Subcutaneous abdominal adipose tissue (tissue), 5 donors: Measurements from ENCODE around the gene SCFD2.
A peak's percentile ranks its signal among the peaks of the same experiment; 100 is the strongest.
"Not testable (repeated sequence)": the region's sequence is repeated elsewhere in the genome, so short reads cannot be mapped to it uniquely, and the experiment has no call there.

Experiments
- H3K27ac ChIP-seq: one replicate; pipeline ENCODE4 v1.7.0; 2013; ENCODE audit warnings: low read depth, mild to moderate bottlenecking, inconsistent platforms, low read length, moderate library complexity
- H3K27me3 ChIP-seq, 5 donors: one replicate each; pipeline ENCODE4 v1.7.0; 2013; ENCODE audit warnings: low read length in 5 of 5, inconsistent platforms in 1 of 5; ENCODE audit not compliant: control insufficient read depth in 5 of 5, insufficient read depth in 4 of 5
- H3K36me3 ChIP-seq, 5 donors: one replicate each; pipeline ENCODE4 v1.7.0; 2013; ENCODE audit warnings: low read length in 5 of 5; ENCODE audit not compliant: control insufficient read depth in 5 of 5, insufficient read depth in 5 of 5
- H3K4me1 ChIP-seq, 5 donors: one replicate each; pipeline ENCODE4 v1.7.0; 2013; ENCODE audit warnings: low read length in 5 of 5, mild to moderate bottlenecking in 3 of 5, moderate library complexity in 1 of 5; ENCODE audit not compliant: control insufficient read depth in 5 of 5, insufficient read depth in 5 of 5
- H3K4me3 ChIP-seq, 5 donors: one replicate each; pipeline ENCODE4 v1.7.0; 2013; ENCODE audit warnings: low read length in 5 of 5, low read depth in 1 of 5
- H3K9ac ChIP-seq, 5 donors: one replicate each; pipeline ENCODE4 v1.7.0; 2013; ENCODE audit warnings: low read length in 5 of 5, mild to moderate bottlenecking in 4 of 5, moderate library complexity in 3 of 5
- H3K9me3 ChIP-seq, 5 donors: one replicate each; pipeline ENCODE4 v1.7.0; 2013; ENCODE audit warnings: low read length in 5 of 5; ENCODE audit not compliant: control insufficient read depth in 5 of 5
- donor health status: healthy.
- donor health status: healthy.
- donor health status: healthy.
- donor health status: healthy.
- donor health status: healthy.

The SCFD2 gene

GRCh38 chr4:53346920-53347852 is 18.7 kb downstream of the SCFD2 start:
- Histone ChIP-seq H3K27ac (no peak overlapping the region), H3K9ac (no peak overlapping the region), H3K4me1 (no peaks in the 10 kb centered on the region), H3K4me3 (no peak overlapping the region), H3K27me3 (no peaks in the 10 kb centered on the region), H3K9me3 (no peaks in the 10 kb centered on the region), H3K36me3 (peaks cover 0 to 11% (median 4%) of the 10 kb centered on the region in 5 donors)

GRCh38 chr4:53346392-53346791 is 19.5 kb downstream of the SCFD2 start:
- not testable (repeated sequence) for H3K36me3 ChIP-seq, H3K4me3 ChIP-seq, H3K9me3 ChIP-seq, H3K27me3 ChIP-seq, H3K4me1 ChIP-seq, H3K9ac ChIP-seq, H3K27ac ChIP-seq

GRCh38 chr4:53340145-53340544 is 25.7 kb downstream of the SCFD2 start:
- not testable (repeated sequence) for H3K27me3 ChIP-seq, H3K4me3 ChIP-seq, H3K9ac ChIP-seq, H3K36me3 ChIP-seq, H3K27ac ChIP-seq, H3K9me3 ChIP-seq, H3K4me1 ChIP-seq

- not testable (repeated sequence) for H3K4me1 ChIP-seq, H3K4me3 ChIP-seq, H3K27ac ChIP-seq, H3K27me3 ChIP-seq, H3K9ac ChIP-seq, H3K9me3 ChIP-seq, H3K36me3 ChIP-seq
These were observed 30.9 kb downstream of the SCFD2 start for GRCh38 chr4:53334916-53335315.

GRCh38 chr4:53326535-53326934 is 39.3 kb downstream of the SCFD2 start:
- H3K9ac ChIP-seq = no peak overlapping the region
- no peaks in the 10 kb centered on the region for H3K27me3 ChIP-seq
- H3K9me3 ChIP-seq = no peaks in the 10 kb centered on the region
- H3K36me3 ChIP-seq = no peaks in the 10 kb centered on the region
- no peak overlapping the region for H3K4me3 ChIP-seq
- H3K4me1 ChIP-seq = peaks cover 0 to 7% (median 6%) of the 10 kb centered on the region in 5 donors
- no peak overlapping the region for H3K27ac ChIP-seq

GRCh38 chr4:53322696-53323095 is 43.2 kb downstream of the SCFD2 start:
- Histone ChIP-seq H3K4me1 (peaks cover 0 to 14% (median 12%) of the 10 kb centered on the region in 5 donors), H3K4me3 (no peak overlapping the region), H3K9ac (no peak overlapping the region), H3K9me3 (no peaks in the 10 kb centered on the region), H3K27me3 (no peaks in the 10 kb centered on the region), H3K27ac (no peak overlapping the region), H3K36me3 (no peaks in the 10 kb centered on the region)

GRCh38 chr4:53321984-53322289 is 43.9 kb downstream of the SCFD2 start:
- Histone ChIP-seq H3K4me1 (peaks cover 0 to 14% (median 12%) of the 10 kb centered on the region in 5 donors), H3K4me3 (no peak overlapping the region), H3K36me3 (no peaks in the 10 kb centered on the region), H3K9ac (no peak overlapping the region), H3K9me3 (no peaks in the 10 kb centered on the region), H3K27me3 (no peaks in the 10 kb centered on the region), H3K27ac (peak overlapping the region; percentile 21)

GRCh38 chr4:53321151-53321983 is 44.5 kb downstream of the SCFD2 start:
- Histone ChIP-seq H3K36me3 (no peaks in the 10 kb centered on the region), H3K9ac (no peak overlapping the region), H3K27me3 (no peaks in the 10 kb centered on the region), H3K9me3 (no peaks in the 10 kb centered on the region), H3K27ac (peak overlapping the region; percentile 21), H3K4me3 (no peak overlapping the region), H3K4me1 (peaks cover 0 to 14% (median 12%) of the 10 kb centered on the region in 5 donors)

- no peak overlapping the region for H3K4me3 ChIP-seq
- peaks cover 0 to 2% (median 0%) of the 10 kb centered on the region in 5 donors for H3K36me3 ChIP-seq
- no peaks in the 10 kb centered on the region for H3K27me3 ChIP-seq
- H3K9ac ChIP-seq = no peak overlapping the region
- no peak overlapping the region for H3K27ac ChIP-seq
- no peaks in the 10 kb centered on the region for H3K9me3 ChIP-seq
- H3K4me1 ChIP-seq = peaks cover 0 to 6% (median 0%) of the 10 kb centered on the region in 5 donors
These were observed 50.6 kb downstream of the SCFD2 start for GRCh38 chr4:53315300-53315699.

- Histone ChIP-seq H3K27me3 (no peaks in the 10 kb centered on the region), H3K27ac (no peak overlapping the region), H3K9ac (no peak overlapping the region)
These were observed 51.6 kb downstream of the SCFD2 start for GRCh38 chr4:53314252-53314651.

More at GRCh38 chr4:53314252-53314651, 51.6 kb downstream of the SCFD2 start:
- Histone ChIP-seq H3K36me3 (peaks cover 0 to 2% (median 0%) of the 10 kb centered on the region in 5 donors), H3K9me3 (no peaks in the 10 kb centered on the region), H3K4me1 (peaks cover 0 to 6% (median 0%) of the 10 kb centered on the region in 5 donors), H3K4me3 (no peak overlapping the region)
